ENCODE data around the gene PPBP.

PPBP gene, protein sequence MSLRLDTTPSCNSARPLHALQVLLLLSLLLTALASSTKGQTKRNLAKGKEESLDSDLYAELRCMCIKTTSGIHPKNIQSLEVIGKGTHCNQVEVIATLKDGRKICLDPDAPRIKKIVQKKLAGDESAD

GRCh38 chr4:73988061-73988460 lies at the start of gene PPBP:
TSS of gene PPBP (minus strand) at chr4:73988190. CDS start at chr4:73988103, 87 bp downstream.
- DNase-seq: no peak

DNA sequence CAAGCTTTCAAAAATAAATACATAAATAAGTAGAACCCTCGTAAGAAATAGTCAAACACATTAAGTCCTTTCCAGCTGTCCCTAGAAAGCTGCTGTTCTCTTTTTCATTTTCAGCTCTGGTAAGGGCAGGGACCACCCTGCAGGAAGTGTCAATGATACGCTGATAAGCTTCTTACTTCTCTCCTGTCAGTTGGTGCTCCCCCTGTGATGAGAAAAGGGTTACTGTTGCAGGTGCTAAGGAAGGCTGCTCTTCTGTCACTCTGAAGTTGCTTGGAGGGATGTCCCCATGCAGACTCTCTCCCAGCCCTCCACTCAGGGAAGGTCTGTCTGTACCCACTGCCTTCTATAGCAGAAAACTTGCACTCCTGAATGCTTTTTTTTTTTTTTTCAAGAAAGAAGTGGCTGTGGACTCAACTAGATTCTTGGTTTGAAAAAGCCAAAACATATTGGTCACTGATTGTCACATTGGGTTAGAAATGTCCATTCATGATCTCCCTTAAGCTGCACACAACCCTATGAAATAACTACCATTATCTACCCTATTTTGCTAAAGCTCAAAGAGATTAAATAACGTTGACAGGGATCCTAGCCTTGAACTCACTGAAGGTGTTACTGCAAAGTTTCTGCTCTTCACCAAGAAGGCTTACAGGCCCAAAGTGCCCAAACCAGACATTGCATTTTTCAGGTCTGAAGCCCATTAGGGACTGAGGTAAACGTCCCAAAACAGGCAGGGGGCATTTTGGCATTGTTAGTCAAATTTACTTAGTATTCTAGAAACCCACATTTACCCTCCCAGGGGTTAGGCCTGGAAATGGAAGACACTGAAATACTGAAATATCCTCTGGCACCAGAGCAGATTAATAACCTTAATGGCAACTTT lies 49.3 kb upstream of the PPBP start:
- DNase-seq: peak; percentile 45

DNA sequence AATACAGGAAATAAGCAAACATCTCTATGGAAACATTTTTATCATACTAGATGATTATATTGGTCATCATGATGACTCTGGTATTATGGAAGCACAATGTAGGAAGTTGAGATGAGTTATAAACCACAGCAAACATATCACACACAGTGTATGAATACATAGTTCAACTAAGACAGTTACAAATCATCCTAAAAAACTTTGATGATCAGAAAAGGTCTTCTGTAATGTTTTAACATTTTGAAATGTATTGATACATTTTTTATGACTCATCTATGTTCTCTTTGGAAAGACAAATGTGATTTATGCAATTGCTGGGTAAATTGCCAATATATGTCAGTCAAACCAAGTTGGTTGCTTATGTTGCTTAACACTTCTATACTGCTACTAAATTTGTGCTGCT lies 45.7 kb upstream of the PPBP start:
- DNase-seq: no peak

- DNase-seq: no peak
Measured at GRCh38 chr4:74032064-74032463, 44.1 kb upstream of the PPBP start.

GRCh38 chr4:74031576-74031975 lies 43.6 kb upstream of the PPBP start:
- no peak for DNase-seq

GRCh38 chr4:74030285-74030684 lies 42.3 kb upstream of the PPBP start:
- no peak for DNase-seq

DNA sequence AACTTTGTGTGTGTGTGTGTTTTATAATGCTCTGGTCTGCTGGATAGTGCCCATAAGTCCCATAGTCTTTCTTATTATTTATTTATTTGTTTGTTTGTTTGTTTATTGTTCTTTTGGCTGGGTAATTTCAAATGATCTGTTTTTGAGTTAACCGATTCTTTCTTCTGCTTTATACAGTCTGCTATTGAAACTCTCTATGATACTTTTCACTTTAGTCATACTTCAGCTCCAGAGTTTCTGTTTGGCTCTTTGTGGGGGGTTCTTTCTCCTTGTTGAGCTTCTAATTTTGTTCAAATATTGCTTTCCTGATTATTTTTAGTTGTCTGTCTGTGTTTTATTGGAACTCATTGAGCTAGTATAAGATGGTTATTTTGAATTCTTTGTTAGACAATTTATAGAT lies 40.5 kb upstream of the PPBP start:
- no peak for DNase-seq

DNA sequence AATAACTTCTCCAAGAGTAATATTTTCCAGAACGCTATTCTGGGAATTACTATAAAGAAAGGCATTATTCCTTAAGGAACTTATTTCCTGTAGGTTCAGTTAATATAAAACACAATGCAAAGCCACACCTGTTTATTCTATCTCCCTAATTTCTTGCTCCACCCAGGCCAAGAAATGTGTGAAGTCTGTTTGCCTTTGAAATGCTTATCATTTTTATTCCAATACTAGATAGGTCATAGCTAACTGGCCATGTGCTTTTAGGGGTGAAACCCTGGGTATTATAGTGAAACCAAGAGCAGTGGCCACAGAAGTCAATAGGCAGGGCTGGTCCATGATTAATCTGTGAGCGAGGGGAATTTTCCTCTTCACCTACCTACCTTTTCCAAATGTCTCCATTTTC lies 35.7 kb upstream of the PPBP start:
- no peak for DNase-seq

GRCh38 chr4:74021601-74022000 lies 33.6 kb upstream of the PPBP start:
- DNase-seq: no peak

DNA sequence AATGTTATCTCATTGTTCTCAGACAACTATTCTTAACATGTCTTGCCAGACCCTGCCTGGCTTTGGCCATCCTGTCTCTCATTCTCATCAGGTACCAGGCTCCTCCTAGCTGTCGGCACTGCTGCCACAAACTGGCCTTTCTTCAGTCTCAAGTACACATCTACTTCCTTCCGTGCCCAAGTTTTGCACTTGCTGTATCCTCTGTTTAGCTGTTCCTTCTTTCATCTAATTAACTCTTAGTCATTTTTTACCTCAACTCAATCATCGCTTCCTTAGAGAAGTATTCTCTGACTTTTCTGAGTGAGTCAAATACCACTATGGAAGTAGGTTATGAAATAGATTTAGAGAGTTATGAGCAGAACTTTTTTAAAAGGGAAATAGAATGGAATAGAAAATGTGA lies 30.8 kb upstream of the PPBP start:
- no peak for DNase-seq

DNA sequence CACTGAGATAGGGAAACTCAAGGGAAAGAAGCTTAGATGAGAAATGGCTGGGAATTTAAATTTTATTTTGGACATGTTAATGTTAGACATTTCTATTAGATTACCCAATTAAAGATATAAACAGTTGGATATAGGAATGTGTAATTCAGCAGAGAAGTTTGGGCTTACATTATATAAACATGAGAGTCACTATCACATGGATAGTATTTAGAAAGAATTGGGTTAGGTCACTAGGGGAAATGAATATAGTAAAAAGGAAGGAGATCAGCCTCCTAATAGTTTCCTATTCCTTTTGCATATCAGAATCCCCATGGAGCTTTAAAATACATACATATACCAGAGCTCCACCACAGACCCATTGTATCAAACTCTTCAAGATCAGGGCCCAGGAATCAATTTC lies 30.1 kb upstream of the PPBP start:
- DNase-seq: no peak

GRCh38 chr4:74016068-74016467 lies 28.1 kb upstream of the PPBP start:
- DNase-seq: no peak

GRCh38 chr4:74015126-74015780 lies 27.3 kb upstream of the PPBP start:
- no peak for DNase-seq

DNA sequence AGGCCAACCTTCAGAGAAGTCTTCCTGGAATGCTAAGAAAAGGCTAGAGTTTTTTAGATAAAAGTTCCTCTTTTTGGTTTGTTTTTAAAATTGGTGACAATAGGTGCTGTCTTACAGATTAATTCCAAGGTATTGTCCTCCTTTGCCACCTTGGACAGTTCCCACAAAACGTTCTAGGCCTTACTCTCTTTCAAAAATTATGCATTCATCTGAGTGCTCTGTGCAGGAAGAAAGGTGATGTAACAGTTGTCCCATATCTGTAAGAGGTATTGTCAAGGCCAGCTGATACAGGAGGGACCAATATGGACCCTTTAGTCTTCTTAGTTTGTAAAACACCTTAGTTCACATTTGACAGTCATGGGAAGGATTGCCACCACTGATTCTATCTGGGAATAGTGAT lies 26.3 kb upstream of the PPBP start:
- no peak for DNase-seq

DNA sequence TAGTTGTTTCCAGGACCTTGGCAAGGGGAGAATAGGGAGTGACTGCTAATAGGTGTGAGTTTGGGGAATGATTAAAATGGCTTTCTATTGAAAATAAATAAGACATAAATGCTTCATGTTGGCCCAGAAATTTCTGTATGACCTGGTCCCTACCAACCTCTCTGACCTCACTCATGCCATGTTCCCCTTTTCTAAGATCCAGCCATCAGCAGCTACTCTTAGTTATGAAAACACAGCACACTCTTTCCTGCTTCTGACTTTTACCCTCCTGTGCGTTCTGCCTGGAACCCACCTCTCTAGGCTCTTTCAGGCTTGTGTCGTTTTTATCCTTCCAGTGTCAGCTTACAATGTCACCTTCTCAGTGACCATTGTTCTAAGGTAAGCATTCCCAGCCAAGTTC lies 25.3 kb upstream of the PPBP start:
- no peak for DNase-seq

DNA sequence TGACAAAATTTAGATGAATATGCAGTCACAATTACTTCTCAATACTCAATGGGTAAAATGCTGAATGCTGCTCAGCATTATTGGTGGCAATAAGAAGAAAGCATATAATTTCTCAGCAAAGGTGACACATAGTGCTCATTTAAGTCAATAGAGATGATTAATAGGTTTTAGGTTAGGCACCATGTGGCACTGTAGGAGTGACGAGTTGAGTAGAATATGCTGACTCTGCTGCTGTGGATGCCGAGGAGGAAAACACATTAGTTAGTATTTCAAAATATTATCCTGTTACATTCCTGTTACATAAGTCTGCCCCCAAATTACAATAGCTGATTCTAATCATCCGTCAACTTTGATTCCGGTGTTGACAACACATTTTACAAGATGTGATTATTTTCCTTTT lies 24.1 kb upstream of the PPBP start:
- DNase-seq: no peak

DNA sequence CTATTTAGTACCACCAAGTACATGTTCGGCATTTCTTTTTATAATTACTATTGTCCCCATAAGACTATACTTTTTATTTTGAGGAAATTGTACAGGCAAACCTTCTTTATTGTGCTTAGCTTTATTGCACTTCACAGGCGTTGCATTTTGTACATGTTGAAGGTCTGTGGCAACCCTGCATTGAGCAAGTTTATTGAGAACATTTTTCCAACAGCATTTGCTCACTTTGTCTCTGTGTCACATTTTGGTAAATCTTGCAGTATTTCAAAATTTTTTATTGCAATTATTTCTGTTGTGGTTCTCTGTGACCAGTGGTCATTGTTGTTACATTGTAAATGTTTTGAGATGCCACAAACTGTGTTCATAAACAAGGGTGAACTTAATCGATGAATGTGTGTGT lies 21.3 kb upstream of the PPBP start:
- DNase-seq: no peak

DNA sequence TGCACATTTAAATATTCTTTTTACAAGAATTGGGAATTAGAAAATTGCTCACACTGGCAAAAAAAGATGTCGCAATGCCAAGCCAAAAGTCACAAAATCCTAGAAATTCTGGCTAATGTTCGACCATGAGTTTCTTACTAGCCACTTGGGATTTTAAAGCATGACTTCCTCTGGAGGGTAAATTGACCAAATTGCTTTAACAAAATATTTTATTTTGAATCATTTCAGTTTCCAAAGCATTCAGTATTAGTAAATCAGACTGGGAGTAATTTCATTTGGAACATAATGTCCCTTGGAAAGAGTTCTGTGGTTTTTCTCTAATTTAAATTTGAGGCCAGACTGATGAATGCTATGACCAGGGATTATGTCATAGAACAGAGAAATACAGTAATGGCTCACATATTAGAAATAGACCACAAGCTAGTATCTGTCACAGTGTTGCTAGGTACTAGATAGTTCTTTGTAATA lies 18.1 kb upstream of the PPBP start:
- DNase-seq: no peak

DNA sequence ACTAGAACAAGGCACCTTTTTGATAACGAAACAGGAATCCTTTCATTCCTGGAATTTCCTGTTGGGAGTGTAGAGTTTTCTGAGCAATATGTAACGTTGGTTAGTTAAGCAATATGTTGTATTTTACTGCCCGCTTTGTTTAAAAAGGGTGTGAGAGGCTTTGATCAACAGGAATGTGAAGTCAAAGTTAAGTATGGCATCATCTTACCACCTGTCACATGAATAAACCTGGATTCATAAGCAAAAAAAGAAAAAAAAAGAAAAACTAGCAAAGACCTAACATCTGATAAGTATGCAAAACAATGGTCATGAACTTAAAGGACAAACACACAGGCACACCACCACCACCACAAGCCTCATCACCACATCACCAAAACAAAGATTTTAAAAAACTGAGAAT lies 17.5 kb upstream of the PPBP start:
- DNase-seq: no peak

DNA sequence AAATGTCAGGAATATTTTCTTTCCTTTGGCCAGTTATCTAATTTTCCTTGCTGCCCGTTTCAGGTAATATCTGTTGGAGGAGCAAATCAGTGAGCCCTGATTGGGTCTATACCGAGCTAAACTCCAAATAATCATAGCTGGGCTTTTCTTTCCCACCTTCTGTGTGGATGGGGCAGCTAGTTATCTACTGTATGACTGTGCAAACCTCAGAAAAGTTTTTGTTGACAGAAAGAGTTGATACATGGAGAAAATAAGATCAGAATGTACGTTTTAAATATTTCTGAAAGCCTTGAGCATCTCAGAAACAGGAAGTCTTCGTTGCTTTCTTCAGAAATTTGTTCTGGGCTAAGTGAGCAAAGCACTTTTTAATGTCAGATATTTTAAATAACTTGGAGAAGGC lies 16.7 kb upstream of the PPBP start:
- no peak for DNase-seq

DNA sequence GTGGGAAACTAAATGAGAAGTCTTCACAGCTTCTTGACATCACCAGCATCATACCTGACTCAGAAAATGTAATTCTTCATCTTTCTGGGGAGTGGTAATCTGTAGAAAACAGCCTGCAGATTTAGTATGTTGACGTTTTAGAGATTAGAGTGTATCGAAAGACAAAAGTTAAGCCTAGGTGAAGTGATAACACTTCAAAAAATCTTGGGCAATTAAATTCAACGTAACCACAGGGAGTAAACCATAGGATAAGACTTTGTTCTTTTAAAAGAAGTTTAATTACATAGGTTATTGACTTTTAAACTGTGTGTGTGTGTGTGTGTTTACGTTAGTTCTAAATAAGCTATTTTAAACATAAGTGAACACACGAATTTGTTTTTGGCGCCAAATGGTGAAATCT lies 12.3 kb upstream of the PPBP start:
- no peak for DNase-seq

DNA sequence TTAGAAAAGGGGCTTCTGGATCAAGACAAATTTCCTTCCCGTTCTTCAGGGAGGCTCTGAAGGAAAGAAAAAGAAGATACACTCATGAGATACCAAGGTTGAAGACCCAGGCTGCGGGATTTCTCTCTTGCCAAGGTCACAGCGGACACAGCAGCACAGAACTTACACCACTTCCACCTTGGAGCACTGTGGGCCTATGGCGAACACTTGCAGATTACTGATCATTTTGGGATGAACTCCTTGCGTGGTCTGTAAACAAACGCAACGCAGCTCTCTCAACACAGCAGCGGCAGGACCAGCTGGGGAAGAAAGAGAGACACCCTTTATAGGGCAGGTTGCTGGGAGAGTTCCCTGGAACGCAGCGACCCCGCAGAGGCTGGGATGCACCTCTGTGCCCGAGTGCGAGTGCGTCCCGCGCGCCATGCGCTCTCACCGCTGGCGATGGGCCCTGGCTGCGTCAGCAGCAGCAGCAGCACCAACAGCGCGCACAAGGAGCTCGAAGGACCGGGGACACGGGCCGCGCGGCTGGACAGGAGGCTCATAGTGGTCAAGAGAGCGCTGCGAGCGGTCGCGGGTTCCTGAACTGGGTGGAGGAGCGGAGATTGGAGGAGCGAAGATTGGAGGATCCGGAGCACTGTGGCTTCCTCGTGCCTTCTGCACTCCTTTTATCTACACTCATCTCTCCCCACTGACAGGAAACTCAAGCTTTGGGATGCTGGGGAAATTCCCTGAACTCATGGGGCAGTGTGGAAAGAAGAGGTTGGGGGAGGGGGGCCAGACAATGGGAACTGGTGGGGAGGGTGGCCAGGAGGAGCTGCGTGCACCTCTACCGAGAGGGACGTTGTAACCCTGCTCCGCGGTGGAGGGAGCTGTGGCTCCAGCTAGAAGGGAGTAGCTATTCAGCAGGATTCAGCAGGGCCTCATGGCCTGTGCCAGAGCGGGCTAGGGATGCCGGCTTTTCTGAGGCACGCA lies 10.3 kb upstream of the PPBP start, which contains the start of gene CXCL5:
TSS of gene CXCL5 (minus strand) at position 638 of the 972 bp plus-strand sequence. CDS start at position 542, 96 bp downstream.
- DNase-seq: no peak

- no peak for DNase-seq
Measured at GRCh38 chr4:73992050-73992449, 4.1 kb upstream of the PPBP start.

Measured in hematopoietic multipotent progenitor cell treated with erythropoietin and hydrocortisone succinate and interleukin-3 and kit ligand, for 8 days (in vitro differentiated cells).